Astrocyte of the spinal cord (primary cell): ENCODE data around the gene BICD1.
A peak's percentile ranks its signal among the peaks of the same experiment; 100 is the strongest.

Source experiments
- DNase-seq: peaks from one replicate; pipeline ENCODE4 v3.0.0; 2011; ENCODE audit warnings: low read depth, low spot score
- H3K4me3 ChIP-seq: 2 replicates; pipeline ENCODE4 v1.5.1; 2011; ENCODE audit warnings: low read depth, mild to moderate bottlenecking, low read length, moderate library complexity
- CTCF ChIP-seq: IDR thresholded peaks from 2 replicates; pipeline ENCODE4 v1.5.1; 2012; ENCODE audit warnings: low read depth, mild to moderate bottlenecking, low read length, inconsistent platforms
- in situ Hi-C: cut with HindIII; loops from 2 replicates; pipeline ENCODE4 v1.10.0; 2017; ENCODE audit warnings: low sequenced_read_pairs

Gene BICD1

GRCh38 chr12:32400866-32401265 is 294.2 kb downstream of the BICD1 start:
- no peak for DNase-seq
- H3K4me3 ChIP-seq: no peak overlapping the region
- in situ Hi-C loops: no loop called here
- TF ChIP-seq CTCF: no peak

- in situ Hi-C loops: no loop called here
- no peak overlapping the region for H3K4me3 ChIP-seq
- no peak for DNase-seq
- no peak for TF ChIP-seq CTCF
Measured at GRCh38 chr12:32402170-32402569, 295.5 kb downstream of the BICD1 start.

GRCh38 chr12:32402946-32403345 is 296.3 kb downstream of the BICD1 start:
- no peak overlapping the region for H3K4me3 ChIP-seq
- TF ChIP-seq CTCF: no peak
- DNase-seq: peak; percentile 22
- in situ Hi-C loops: no loop called here

- in situ Hi-C loops: no loop called here
- no peak overlapping the region for H3K4me3 ChIP-seq
- no peak for DNase-seq
- TF ChIP-seq CTCF: no peak
Measured at GRCh38 chr12:32407795-32408194, 301.1 kb downstream of the BICD1 start.

- no peak overlapping the region for H3K4me3 ChIP-seq
- in situ Hi-C loops: no loop called here
- DNase-seq: no peak
- TF ChIP-seq CTCF: no peak
Measured at GRCh38 chr12:32413412-32413811, 306.8 kb downstream of the BICD1 start.

GRCh38 chr12:32418221-32418620 is 311.6 kb downstream of the BICD1 start:
- no peak overlapping the region for H3K4me3 ChIP-seq
- TF ChIP-seq CTCF: no peak
- in situ Hi-C loops: no loop called here
- DNase-seq: no peak
